ENCODE data around the gene TEDC2. TPM values are rescaled to one million over a fixed set of nuclear protein-coding genes. Genes with fewer than 3 reads are reported as not detected.
A peak's percentile ranks its signal among the peaks of the same experiment; 100 is the strongest.

Gene TEDC2
- total RNA-seq, 4 donors from 2014 or later: 1.4 to 2.3 TPM; not detected in 2

- H3K27me3 ChIP-seq: peaks cover 30% of the 10 kb centered on the region
- 14% methylated on average over 38 of the region's 55 CpGs; no CpG with 5 or more reads in 1 of the 2 donors for WGBS, 2 donors (ENCODE audit: low coverage in 1 of 2)
- H3K4me3 ChIP-seq: peak overlapping the region; percentile 65 to 90 (median 67)
- TF ChIP-seq CTCF (IDR thresholded peaks at IDR 0.05) (no peak), EP300 (IDR thresholded peaks at IDR 0.05; ENCODE audit: low read depth) (no peak)
- no peaks in the 10 kb centered on the region for H3K36me3 ChIP-seq
- peak overlapping the region in 3 of 4 donors; percentile 85 to 88 (median 88) for H3K27ac ChIP-seq
- H3K9me3 ChIP-seq: no peaks in the 10 kb centered on the region
- in situ Hi-C loops (cut with MboI; ENCODE audit: low pct_ligation_motif_present in 1 of 4, low pct_unique_long_range_greater_than_20kb in 1 of 4, low sequenced_read_pairs in 3 of 4) (loop anchor here in 3 of 4 donors (25.0 kb wide), 3 partner anchors 138 to 313 kb away; partner anchors contain the start of genes ABCA3 (in 2 of the 3), CASKIN1 (in 1 of the 3) and TRAF7 (in 1 of the 3)), intact Hi-C loops (cut with DNase I; ENCODE audit: low total_unique reads) (no loop called here)
- DNase-seq: peak; percentile 44
- H3K4me1 ChIP-seq: peaks cover 15 to 42% (median 35%) of the 10 kb centered on the region in 4 donors
Observed at GRCh38 chr16:2475413-2476344, 15.8 kb downstream of the TEDC2 start.

- in situ Hi-C loops (cut with MboI; ENCODE audit: low pct_ligation_motif_present in 1 of 4, low pct_unique_long_range_greater_than_20kb in 1 of 4, low sequenced_read_pairs in 3 of 4) (loop anchor here in 3 of 4 donors (25.0 kb wide), 3 partner anchors 139 to 314 kb away; partner anchors contain the start of genes ABCA3 (in 2 of the 3), CASKIN1 (in 1 of the 3) and TRAF7 (in 1 of the 3)), intact Hi-C loops (cut with DNase I; ENCODE audit: low total_unique reads) (no loop called here)
- Histone ChIP-seq H3K4me1 (peaks cover 11 to 42% (median 31%) of the 10 kb centered on the region in 4 donors), H3K27me3 (peaks cover 23% of the 10 kb centered on the region), H3K4me3 (no peak overlapping the region), H3K27ac (no peak overlapping the region), H3K36me3 (no peaks in the 10 kb centered on the region), H3K9me3 (no peaks in the 10 kb centered on the region)
- WGBS, 2 donors (ENCODE audit: low coverage in 1 of 2): 95% methylated on average over 9 of the region's 9 CpGs; no CpG with 5 or more reads in 1 of the 2 donors
- DNase-seq: no peak
- no peak for TF ChIP-seq POLR2AphosphoS5 (IDR thresholded peaks at IDR 0.05)
- TF ChIP-seq EP300 (IDR thresholded peaks at IDR 0.05; ENCODE audit: low read depth): no peak
- TF ChIP-seq POLR2A (IDR thresholded peaks at IDR 0.05): no peak
- no peak for TF ChIP-seq CTCF (IDR thresholded peaks at IDR 0.05)
Observed at GRCh38 chr16:2476345-2476720, 16.4 kb downstream of the TEDC2 start.

GRCh38 chr16:2476741-2477140 is 16.8 kb downstream of the TEDC2 start:
- WGBS, 2 donors (ENCODE audit: low coverage in 1 of 2): 89% methylated on average over 3 of the region's 3 CpGs; no CpG with 5 or more reads in 1 of the 2 donors
- in situ Hi-C loops (cut with MboI; ENCODE audit: low pct_ligation_motif_present in 1 of 4, low pct_unique_long_range_greater_than_20kb in 1 of 4, low sequenced_read_pairs in 3 of 4): loop anchor here in 3 of 4 donors (25.0 kb wide), 3 partner anchors 139 to 314 kb away; partner anchors contain the start of genes ABCA3 (in 2 of the 3), CASKIN1 (in 1 of the 3) and TRAF7 (in 1 of the 3)

More at GRCh38 chr16:2476741-2477140, 16.8 kb downstream of the TEDC2 start:
- Histone ChIP-seq H3K9me3 (no peaks in the 10 kb centered on the region), H3K36me3 (no peaks in the 10 kb centered on the region), H3K27me3 (peaks cover 19% of the 10 kb centered on the region), H3K27ac (no peak overlapping the region), H3K4me1 (peaks cover 11 to 38% (median 30%) of the 10 kb centered on the region in 4 donors), H3K4me3 (no peak overlapping the region)
- intact Hi-C loops (cut with DNase I; ENCODE audit: low total_unique reads): no loop called here
- no peak for DNase-seq
- TF ChIP-seq POLR2A (IDR thresholded peaks at IDR 0.05): no peak
- no peak for TF ChIP-seq EP300 (IDR thresholded peaks at IDR 0.05; ENCODE audit: low read depth)
- no peak for TF ChIP-seq POLR2AphosphoS5 (IDR thresholded peaks at IDR 0.05)
- TF ChIP-seq CTCF (IDR thresholded peaks at IDR 0.05): no peak

All from transverse colon (tissue), 4 donors.